WTC11 (cell line): ENCODE results near the gene EIF3B.

Source experiments
- ATF3 ChIP-seq: sonication (generic); formaldehyde crosslinking; conservative IDR thresholded peaks from 2 replicates; pipeline ENCODE4 v1.8.1; 2022; ENCODE audit warnings: mild to moderate bottlenecking, missing genetic modification reagents
- CREB1 ChIP-seq: sonication (generic); formaldehyde crosslinking; IDR thresholded peaks from 2 replicates; pipeline ENCODE4 v1.8.0; 2023; ENCODE audit warnings: mild to moderate bottlenecking, missing genetic modification reagents
- CTCF ChIP-seq: fragments of 200-600 bp; IDR thresholded peaks from 2 replicates; pipeline ENCODE4 v1.8.0; 2022; ENCODE audit warnings: antibody characterized with exemption
- ESRRA ChIP-seq: sonication (generic); formaldehyde crosslinking; IDR thresholded peaks from 2 replicates; pipeline ENCODE4 v1.8.1; 2022; ENCODE audit warnings: mild to moderate bottlenecking, missing genetic modification reagents, borderline replicate concordance
- SP1 ChIP-seq: sonication (generic); formaldehyde crosslinking; conservative IDR thresholded peaks from 2 replicates; pipeline ENCODE4 v1.8.1; 2022; ENCODE audit warnings: missing genetic modification reagents
- STAT6 ChIP-seq: sonication (generic); formaldehyde crosslinking; conservative IDR thresholded peaks from 2 replicates; pipeline ENCODE4 v1.8.1; 2023; ENCODE audit warnings: mild to moderate bottlenecking, low read depth, missing genetic modification reagents, moderate library complexity
- TCF7 ChIP-seq: sonication (generic); formaldehyde crosslinking; IDR thresholded peaks from 2 replicates; pipeline ENCODE4 v1.8.0; 2022; ENCODE audit warnings: mild to moderate bottlenecking, low read depth, missing genetic modification reagents, moderate library complexity
- TP53 ChIP-seq: sonication (generic); formaldehyde crosslinking; IDR thresholded peaks from 2 replicates; pipeline ENCODE4 v1.8.1; 2023; ENCODE audit warnings: mild to moderate bottlenecking, missing genetic modification reagents
- ZNF138 ChIP-seq: sonication (generic); formaldehyde crosslinking; conservative IDR thresholded peaks from 2 replicates; pipeline ENCODE4 v1.8.1; 2022; ENCODE audit warnings: mild to moderate bottlenecking, moderate library complexity, missing genetic modification reagents
- ZNF263 ChIP-seq: sonication (generic); formaldehyde crosslinking; IDR thresholded peaks from 2 replicates; pipeline ENCODE4 v1.8.1; 2022; ENCODE audit warnings: low read depth, mild to moderate bottlenecking, moderate library complexity, missing genetic modification reagents
- TF ChIP-seq, protein P1 (sequence below): sonication (generic); formaldehyde crosslinking; IDR thresholded peaks from 2 replicates; pipeline ENCODE4 v1.8.1; 2022; ENCODE audit warnings: low read depth, missing genetic modification reagents, borderline replicate concordance

DNA sequence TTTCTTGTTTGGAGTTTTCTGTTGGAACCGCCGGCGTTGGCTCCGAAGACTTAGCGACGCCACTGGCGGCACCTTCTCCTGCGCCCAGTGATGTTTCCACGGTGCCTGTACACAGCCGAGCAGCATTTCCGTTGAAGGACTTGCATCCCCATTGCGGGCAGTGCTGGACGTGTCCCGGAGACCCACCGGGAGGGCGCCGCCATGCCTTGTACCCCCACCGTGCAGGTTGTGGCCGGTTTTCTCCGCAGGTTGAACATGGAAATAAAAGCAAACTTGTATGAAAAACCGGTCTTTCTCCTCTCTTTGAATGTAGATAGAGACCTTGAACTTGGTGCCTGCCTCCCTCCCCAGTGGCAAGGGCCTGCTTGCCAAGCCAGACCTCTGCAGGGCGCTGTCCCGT is 25.8 kb downstream of the EIF3B start:
- TF ChIP-seq CREB1 (CRISPR knock-in tag) (no peak), ZNF263 (no peak), SP1 (CRISPR knock-in tag) (no peak), STAT6 (CRISPR knock-in tag) (no peak), ZNF138 (CRISPR knock-in tag) (no peak), ATF3 (no peak), ESRRA (CRISPR knock-in tag) (no peak), TCF7 (no peak), CTCF (no peak), TP53 (CRISPR knock-in tag) (no peak)
- TF ChIP-seq, protein P1, sequence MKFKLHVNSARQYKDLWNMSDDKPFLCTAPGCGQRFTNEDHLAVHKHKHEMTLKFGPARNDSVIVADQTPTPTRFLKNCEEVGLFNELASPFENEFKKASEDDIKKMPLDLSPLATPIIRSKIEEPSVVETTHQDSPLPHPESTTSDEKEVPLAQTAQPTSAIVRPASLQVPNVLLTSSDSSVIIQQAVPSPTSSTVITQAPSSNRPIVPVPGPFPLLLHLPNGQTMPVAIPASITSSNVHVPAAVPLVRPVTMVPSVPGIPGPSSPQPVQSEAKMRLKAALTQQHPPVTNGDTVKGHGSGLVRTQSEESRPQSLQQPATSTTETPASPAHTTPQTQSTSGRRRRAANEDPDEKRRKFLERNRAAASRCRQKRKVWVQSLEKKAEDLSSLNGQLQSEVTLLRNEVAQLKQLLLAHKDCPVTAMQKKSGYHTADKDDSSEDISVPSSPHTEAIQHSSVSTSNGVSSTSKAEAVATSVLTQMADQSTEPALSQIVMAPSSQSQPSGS (CRISPR knock-in tag): no peak
